CD4-positive, CD25-positive, alpha-beta regulatory T cell (primary cell): ENCODE measurements around the gene GPR183. TPM values are rescaled to one million over a fixed set of nuclear protein-coding genes. Genes with fewer than 3 reads are reported as not detected.
"Not testable (repeated sequence)": the region's sequence is repeated elsewhere in the genome, so short reads cannot be mapped to it uniquely, and the experiment has no call there.

Experiments used
- ATAC-seq, 2 donors: fragments of 150-1000 bp; cut with Tn5 transposase; one replicate each; pipeline ENCODE4 v1.10.0; 2021; ENCODE audit warnings: low read depth in 2 of 2, moderate number of reproducible peaks in 2 of 2, moderate library complexity in 1 of 2
- DNase-seq, 3 donors: peaks; one replicate each; pipeline versions ENCODE4 v3.0.0 to v3.0.0-alpha.2; 2012 to 2022; ENCODE audit warnings: mixed read lengths in 1 of 3
- H3K27ac ChIP-seq: one replicate; pipeline ENCODE4 v1.7.0; 2013; ENCODE audit warnings: mild to moderate bottlenecking, low read length; ENCODE audit not compliant: insufficient read depth, poor library complexity, severe bottlenecking
- H3K27me3 ChIP-seq: one replicate; pipeline ENCODE4 v1.7.0; 2013; ENCODE audit warnings: low read length; ENCODE audit not compliant: control insufficient read depth, insufficient read depth
- H3K36me3 ChIP-seq: one replicate; pipeline ENCODE4 v1.7.0; 2013; ENCODE audit warnings: mild to moderate bottlenecking, low read length, moderate library complexity; ENCODE audit not compliant: control insufficient read depth, insufficient read depth
- H3K4me1 ChIP-seq: 2 replicates; pipeline ENCODE4 v1.7.0; 2013; ENCODE audit warnings: mild to moderate bottlenecking, low read length; ENCODE audit not compliant: insufficient read depth, control insufficient read depth, poor library complexity, severe bottlenecking
- H3K4me3 ChIP-seq: one replicate; pipeline ENCODE4 v1.7.0; 2013; ENCODE audit warnings: low read depth, mild to moderate bottlenecking, low read length, moderate library complexity
- H3K9me3 ChIP-seq, 2 experiments: 1 replicate in 1 of 2; 2 replicates in 1 of 2; pipeline ENCODE4 v1.7.0; 2013; ENCODE audit warnings: low read length in 2 of 2, mild to moderate bottlenecking in 1 of 2, moderate library complexity in 1 of 2; ENCODE audit not compliant: control insufficient read depth in 2 of 2
- H3K27ac Mint-ChIP-seq, 3 donors: one replicate each; pipeline ENCODE4 v1.8.0; 2020 to 2022; ENCODE audit warnings: mild to moderate bottlenecking in 3 of 3, mixed read lengths in 3 of 3, moderate library complexity in 2 of 3
- H3K27me3 Mint-ChIP-seq: one replicate; pipeline ENCODE4 v1.8.0; 2022; ENCODE audit warnings: mild to moderate bottlenecking, mixed read lengths
- H3K36me3 Mint-ChIP-seq: one replicate; pipeline ENCODE4 v1.8.0; 2020; ENCODE audit warnings: mixed read lengths
- H3K4me1 Mint-ChIP-seq, 4 donors: one replicate each; pipeline ENCODE4 v1.8.0; 2020 to 2022; ENCODE audit warnings: mixed read lengths in 4 of 4, mild to moderate bottlenecking in 1 of 4
- H3K4me3 Mint-ChIP-seq, 4 donors: one replicate each; pipeline ENCODE4 v1.8.0; 2020 to 2022; ENCODE audit warnings: mild to moderate bottlenecking in 4 of 4, mixed read lengths in 4 of 4, moderate library complexity in 3 of 4
- H3K9me3 Mint-ChIP-seq, 7 donors: one replicate each; pipeline ENCODE4 v1.8.0; 2020 to 2022; ENCODE audit warnings: mixed read lengths in 7 of 7, mild to moderate bottlenecking in 3 of 7, moderate library complexity in 2 of 7
- polyA plus RNA-seq, 4 donors: library from polyadenylated mRNA; unstranded; fragments of 300-500 nt; fragmentation: Illumina TruSeq; gene quantifications; one replicate each; pipeline ENCODE4 v1.2.3, GENCODE V29; 2021
- total RNA-seq: library from RNA; stranded (reverse); gene quantifications from one replicate; pipeline ENCODE4 v1.2.3, GENCODE V29; 2022

The GPR183 gene
- total and polyA plus RNA-seq, 5 donors from 2014 or later, result 206 to 418 (median 306) TPM

- not testable (repeated sequence) for H3K27ac ChIP-seq, H3K4me3 Mint-ChIP-seq, H3K9me3 ChIP-seq, DNase-seq, H3K27me3 Mint-ChIP-seq, H3K4me3 ChIP-seq, H3K27me3 ChIP-seq, H3K4me1 ChIP-seq, H3K9me3 Mint-ChIP-seq, ATAC-seq
- H3K36me3 ChIP-seq, result peaks cover 35% of the 10 kb centered on the region
- Mint-ChIP-seq H3K36me3 (peaks cover 53% of the 10 kb centered on the region), H3K27ac (peak overlapping the region in 2 of 3 donors; percentile 56 to 78), H3K4me1 (peaks cover 12 to 43% (median 29%) of the 10 kb centered on the region in 4 donors)
These were observed 57.6 kb downstream of the GPR183 start for GRCh38 chr13:99249606-99250005.

GRCh38 chr13:99249178-99249577 is 58.0 kb downstream of the GPR183 start:
- H3K9me3 Mint-ChIP-seq, DNase-seq, H3K27me3 ChIP-seq, ATAC-seq, H3K27me3 Mint-ChIP-seq, H3K4me3 ChIP-seq, H3K9me3 ChIP-seq, H3K4me1 ChIP-seq, H3K27ac ChIP-seq, H3K4me3 Mint-ChIP-seq: not testable (repeated sequence)
- H3K36me3 ChIP-seq, result peaks cover 36% of the 10 kb centered on the region
- Mint-ChIP-seq H3K36me3 (peaks cover 51% of the 10 kb centered on the region), H3K27ac (peak overlapping the region in 1 of 3 donors; percentile 78), H3K4me1 (peaks cover 12 to 41% (median 28%) of the 10 kb centered on the region in 4 donors)

- no peaks in the 10 kb centered on the region for H3K9me3 ChIP-seq
- H3K4me1 ChIP-seq, result no peaks in the 10 kb centered on the region
- Mint-ChIP-seq H3K27me3 (no peaks in the 10 kb centered on the region), H3K4me1 (peaks cover 19 to 28% (median 25%) of the 10 kb centered on the region in 4 donors), H3K27ac (peak overlapping the region in 2 of 3 donors; percentile 7 to 42), H3K36me3 (peaks cover 43% of the 10 kb centered on the region), H3K4me3 (no peak overlapping the region), H3K9me3 (peaks cover 0 to 7% (median 0%) of the 10 kb centered on the region in 7 donors)
- DNase-seq (no peak), ATAC-seq (no peak)
- no peaks in the 10 kb centered on the region for H3K27me3 ChIP-seq
- H3K4me3 ChIP-seq, result no peak overlapping the region
- peaks cover 34% of the 10 kb centered on the region for H3K36me3 ChIP-seq
- H3K27ac ChIP-seq, result no peak overlapping the region
These were observed 61.1 kb downstream of the GPR183 start for GRCh38 chr13:99246100-99246499.

Other genes starting within 250 kb of the GPR183 start
- gene UBAC2, start 106.5 kb downstream of the GPR183 start, total RNA-seq, result 62.8 TPM
- gene UBAC2, start 106.5 kb downstream of the GPR183 start, polyA plus RNA-seq, result 100 to 1,000 TPM; 101 to 122 (median 105) TPM
- 8.6 TPM for gene GPR18, start 49.0 kb downstream of the GPR183 start, total RNA-seq
- 10 to 100 TPM in 2 of 4 donors, 1 to 10 TPM in 2; 6.1 to 22.6 (median 10.5) TPM for gene GPR18, start 49.0 kb downstream of the GPR183 start, polyA plus RNA-seq
- gene TM9SF2, start 194.1 kb upstream of the GPR183 start, total RNA-seq, result 53.7 TPM
- gene TM9SF2, start 194.1 kb upstream of the GPR183 start, polyA plus RNA-seq, result 100 to 1,000 TPM in 3 of 4 donors, 10 to 100 TPM in 1; 98.7 to 124 (median 113) TPM